ENCODE measurements around the gene HS3ST5. TPM values are rescaled to one million over a fixed set of nuclear protein-coding genes. Genes with fewer than 3 reads are reported as not detected.

The HS3ST5 gene
- total and polyA plus RNA-seq, 8 donors, result 0.08 to 0.26 (median 0.11) TPM; not detected in 4

- H3K36me3 ChIP-seq, result no peaks in the 10 kb centered on the region
- WGBS, 2 donors, result 80 to 85% methylated on average over 5 of the region's 5 CpGs
- no peak for TF ChIP-seq CTCF (IDR thresholded peaks at IDR 0.05)
- DNase-seq, result no peak
- no peak overlapping the region for H3K27ac ChIP-seq
- intact Hi-C loops (cut with DNase I), result no loop called here
- H3K4me1 ChIP-seq, result no peaks in the 10 kb centered on the region
- no peaks in the 10 kb centered on the region for H3K27me3 ChIP-seq
- no peak overlapping the region for H3K4me3 ChIP-seq
- no peaks in the 10 kb centered on the region for H3K9me3 ChIP-seq
- no peak for ATAC-seq
- FAIRE-seq, result no peak
Measured at GRCh38 chr6:114121913-114122662, 220.7 kb downstream of the HS3ST5 start.

DNA sequence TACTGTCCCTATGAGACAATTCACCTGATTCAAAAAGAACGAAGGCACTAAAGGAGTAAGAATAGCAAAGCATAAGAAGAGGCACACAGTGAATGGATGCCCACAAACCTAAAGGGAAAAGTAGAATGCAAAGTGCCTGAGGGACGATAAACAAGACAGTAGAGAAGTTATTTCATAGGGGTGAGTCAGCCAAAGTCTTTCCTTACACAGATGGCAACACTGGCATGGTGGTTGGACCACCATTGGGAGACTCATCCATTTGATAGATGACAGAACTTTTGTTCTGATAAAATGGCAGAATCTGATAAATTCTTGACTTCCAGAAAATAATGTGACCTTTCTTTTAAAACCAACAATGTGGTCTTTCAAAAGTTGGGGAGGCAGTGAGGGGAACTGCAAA lies 223.8 kb downstream of the HS3ST5 start:
- no peak for TF ChIP-seq CTCF (IDR thresholded peaks at IDR 0.05)
- intact Hi-C loops (cut with DNase I), result no loop called here
- FAIRE-seq (no peak), DNase-seq (no peak), ATAC-seq (no peak)
- Histone ChIP-seq H3K4me1 (no peaks in the 10 kb centered on the region), H3K4me3 (no peak overlapping the region), H3K36me3 (no peaks in the 10 kb centered on the region), H3K27me3 (no peaks in the 10 kb centered on the region), H3K27ac (no peak overlapping the region), H3K9me3 (no peaks in the 10 kb centered on the region)
- 65 to 82% methylated on average over 2 of the region's 2 CpGs for WGBS, 2 donors

GRCh38 chr6:114115652-114116051 lies 227.2 kb downstream of the HS3ST5 start:
- Histone ChIP-seq H3K27me3 (no peaks in the 10 kb centered on the region), H3K27ac (no peak overlapping the region), H3K4me1 (no peaks in the 10 kb centered on the region), H3K9me3 (no peaks in the 10 kb centered on the region), H3K36me3 (no peaks in the 10 kb centered on the region), H3K4me3 (no peak overlapping the region)
- TF ChIP-seq CTCF (IDR thresholded peaks at IDR 0.05), result no peak
- intact Hi-C loops (cut with DNase I), result no loop called here
- no peak for FAIRE-seq
- WGBS, 2 donors, result 35 to 88% methylated on average over 1 of the region's 1 CpG
- no peak for ATAC-seq
- no peak for DNase-seq

DNA sequence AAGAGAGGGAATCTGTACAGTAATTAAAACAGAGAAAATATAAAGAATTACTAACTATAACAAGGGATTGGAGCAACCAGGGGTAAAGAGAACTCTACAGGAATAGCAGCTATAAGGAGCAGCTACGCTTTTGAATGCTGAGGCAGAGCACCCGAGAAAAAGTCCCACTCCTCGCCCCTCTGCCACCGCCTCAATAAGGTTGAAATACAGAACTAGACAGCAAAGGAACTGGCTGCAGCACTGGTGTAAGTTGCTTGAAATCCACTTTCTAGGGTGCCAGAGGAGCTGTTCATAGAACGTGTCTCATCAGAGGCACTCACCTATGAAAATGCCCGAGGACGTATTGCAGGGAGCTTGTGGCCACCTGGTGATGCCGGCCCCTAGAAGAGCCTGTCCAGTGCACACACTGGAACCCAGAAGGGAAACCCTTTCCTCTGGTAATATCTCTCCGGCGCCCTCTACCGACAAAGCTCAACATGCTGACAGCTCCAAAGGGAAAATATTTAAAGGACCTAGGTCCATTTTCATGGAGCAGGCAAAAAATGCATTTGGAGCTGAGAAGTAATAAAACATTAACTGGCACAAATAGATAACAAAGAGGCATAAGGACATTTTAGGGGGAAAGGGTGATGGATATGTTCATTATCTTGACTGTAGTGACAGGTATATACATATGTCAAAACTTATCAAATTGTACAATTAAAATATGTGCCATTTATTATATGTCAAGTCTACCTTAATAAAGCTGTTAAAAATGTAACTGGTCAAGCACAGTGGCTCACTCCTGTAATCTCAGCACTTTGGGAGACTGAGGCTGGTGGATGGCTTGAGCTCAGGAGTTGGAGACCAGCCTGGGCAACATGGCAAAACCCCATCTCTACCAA lies 234.5 kb downstream of the HS3ST5 start:
- H3K4me1 ChIP-seq, result no peaks in the 10 kb centered on the region
- no peaks in the 10 kb centered on the region for H3K9me3 ChIP-seq
- ATAC-seq (peak; percentile 56 to 77 (median 70)), FAIRE-seq (no peak), DNase-seq (peak; percentile 25 to 85 (median 56))
- TF ChIP-seq CTCF (IDR thresholded peaks at IDR 0.05), result peak in 2 of 4 donors; percentile 16 to 33
- H3K27ac ChIP-seq, result no peak overlapping the region
- intact Hi-C loops (cut with DNase I), result loop anchor here in 1 of 3 donors (10.0 kb wide), 1 partner anchor 186 kb away; no protein-coding TSS in a partner anchor
- 42 to 48% methylated on average over 11 of the region's 11 CpGs for WGBS, 2 donors
- no peaks in the 10 kb centered on the region for H3K27me3 ChIP-seq
- H3K36me3 ChIP-seq, result no peaks in the 10 kb centered on the region
- H3K4me3 ChIP-seq, result no peak overlapping the region
